ENCODE measurements around the gene TRAF3.

GRCh38 chr14:102779084-102779462, 1.8 kb downstream of the TRAF3 start:
- no peak for TF ChIP-seq POLR2A (IDR thresholded peaks at IDR 0.05)
- TF ChIP-seq CTCF (IDR thresholded peaks at IDR 0.05), result no peak

All from thyroid gland (tissue), 4 donors.